Thoracic aorta (tissue), 2 donors: Measurements from ENCODE around the gene SATB2. TPM values are rescaled to one million over a fixed set of nuclear protein-coding genes. Genes with fewer than 3 reads are reported as not detected.

Source experiments
- ATAC-seq: fragments of 150-250 bp; one replicate; pipeline ENCODE4 v1.8.0; 2017; ENCODE audit warnings: low read depth; ENCODE audit not compliant: insufficient number of reproducible peaks, low FRiP score
- DNase-seq: peaks from one replicate; pipeline ENCODE4 v3.0.0-alpha.2; 2020; ENCODE audit warnings: low spot score
- H3K27ac ChIP-seq, 2 donors: fragments of 200-600 bp; sonication (generic); 1 replicate in 1 of 2; 2 replicates in 1 of 2; pipeline ENCODE4 v1.5.1; 2016; ENCODE audit warnings: mild to moderate bottlenecking in 2 of 2, moderate library complexity in 2 of 2
- H3K27me3 ChIP-seq: fragments of 200-600 bp; sonication (generic); replicated peaks from 2 replicates; pipeline ENCODE4 v1.6.0; 2016; ENCODE audit warnings: mild to moderate bottlenecking; ENCODE audit not compliant: insufficient read depth
- H3K36me3 ChIP-seq: fragments of 200-600 bp; sonication (generic); one replicate; pipeline ENCODE4 v1.5.1; 2016
- H3K4me1 ChIP-seq, 2 donors: fragments of 200-600 bp; sonication (generic); 1 replicate in 1 of 2; 2 replicates in 1 of 2; pipeline versions ENCODE4 v1.5.1 to v1.6.0; 2016; ENCODE audit warnings: low read depth in 2 of 2, mild to moderate bottlenecking in 1 of 2; ENCODE audit not compliant: control insufficient read depth in 1 of 2
- H3K4me3 ChIP-seq: fragments of 200-600 bp; sonication (generic); 2 replicates; pipeline ENCODE4 v1.5.1; 2016; ENCODE audit warnings: mild to moderate bottlenecking
- H3K9me3 ChIP-seq: fragments of 200-600 bp; sonication (generic); 2 replicates; pipeline ENCODE4 v1.5.1; 2016
- total RNA-seq, 2 donors: library from RNA; depleted of rRNA; stranded (reverse); fragments of >200 nt; gene quantifications; one replicate each; pipeline versions ENCODE4 v1.1.0 to v1.2.3, GENCODE V29; 2016
- TF ChIP-seq, protein P1 (sequence below): fragments of 200-600 bp; sonication (generic); IDR thresholded peaks from one replicate; pipeline ENCODE4 v1.5.1; 2019; ENCODE audit warnings: antibody characterized with exemption

SATB2 gene
- total RNA-seq, 2 donors from 2014 or later: 4.5 to 5.5 TPM

DNA sequence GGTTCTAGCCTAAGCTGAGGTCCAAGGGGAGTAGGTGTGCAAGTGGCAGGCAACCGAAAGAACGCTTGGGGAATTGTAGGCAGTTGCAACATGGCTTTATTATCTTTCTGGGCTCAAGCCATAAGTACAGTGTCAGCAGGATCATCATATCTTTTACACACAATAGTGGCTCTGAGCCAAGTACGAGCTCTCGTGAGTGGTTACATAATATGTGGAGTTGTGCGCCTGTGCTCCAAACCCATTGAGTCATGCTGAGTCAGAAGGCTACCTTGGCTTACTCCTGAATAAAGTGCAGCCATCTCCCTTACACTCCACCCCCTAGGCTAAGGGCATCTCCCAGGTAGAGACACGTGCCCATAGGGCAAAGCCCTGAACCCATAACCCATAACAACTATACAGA lies 233.9 kb downstream of the SATB2 start:
- TF ChIP-seq, protein P1, sequence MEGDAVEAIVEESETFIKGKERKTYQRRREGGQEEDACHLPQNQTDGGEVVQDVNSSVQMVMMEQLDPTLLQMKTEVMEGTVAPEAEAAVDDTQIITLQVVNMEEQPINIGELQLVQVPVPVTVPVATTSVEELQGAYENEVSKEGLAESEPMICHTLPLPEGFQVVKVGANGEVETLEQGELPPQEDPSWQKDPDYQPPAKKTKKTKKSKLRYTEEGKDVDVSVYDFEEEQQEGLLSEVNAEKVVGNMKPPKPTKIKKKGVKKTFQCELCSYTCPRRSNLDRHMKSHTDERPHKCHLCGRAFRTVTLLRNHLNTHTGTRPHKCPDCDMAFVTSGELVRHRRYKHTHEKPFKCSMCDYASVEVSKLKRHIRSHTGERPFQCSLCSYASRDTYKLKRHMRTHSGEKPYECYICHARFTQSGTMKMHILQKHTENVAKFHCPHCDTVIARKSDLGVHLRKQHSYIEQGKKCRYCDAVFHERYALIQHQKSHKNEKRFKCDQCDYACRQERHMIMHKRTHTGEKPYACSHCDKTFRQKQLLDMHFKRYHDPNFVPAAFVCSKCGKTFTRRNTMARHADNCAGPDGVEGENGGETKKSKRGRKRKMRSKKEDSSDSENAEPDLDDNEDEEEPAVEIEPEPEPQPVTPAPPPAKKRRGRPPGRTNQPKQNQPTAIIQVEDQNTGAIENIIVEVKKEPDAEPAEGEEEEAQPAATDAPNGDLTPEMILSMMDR: no peak

GRCh38 chr2:199220920-199221319 lies 236.8 kb downstream of the SATB2 start:
- ATAC-seq (no peak), DNase-seq (no peak)
- TF ChIP-seq, protein P1: no peak
- H3K36me3 ChIP-seq: no peaks in the 10 kb centered on the region
- H3K4me3 ChIP-seq: no peak overlapping the region
- H3K27me3 ChIP-seq: no peaks in the 10 kb centered on the region
- no peaks in the 10 kb centered on the region for H3K9me3 ChIP-seq
- H3K27ac ChIP-seq: no peak overlapping the region
- H3K4me1 ChIP-seq: peaks cover 0 to 6% of the 10 kb centered on the region in 2 donors

More for the DNA sequence above, 233.9 kb downstream of the SATB2 start:
- Histone ChIP-seq H3K4me3 (no peak overlapping the region), H3K36me3 (no peaks in the 10 kb centered on the region), H3K27ac (no peak overlapping the region), H3K27me3 (no peaks in the 10 kb centered on the region), H3K9me3 (no peaks in the 10 kb centered on the region), H3K4me1 (peaks cover 0 to 6% of the 10 kb centered on the region in 2 donors)
- DNase-seq: no peak
- ATAC-seq: no peak

- no peak overlapping the region for H3K4me3 ChIP-seq
- no peaks in the 10 kb centered on the region for H3K27me3 ChIP-seq
- H3K36me3 ChIP-seq: no peaks in the 10 kb centered on the region
- H3K27ac ChIP-seq: no peak overlapping the region
- no peaks in the 10 kb centered on the region for H3K9me3 ChIP-seq
- DNase-seq: no peak
- H3K4me1 ChIP-seq: peaks cover 0 to 6% of the 10 kb centered on the region in 2 donors
- TF ChIP-seq, protein P1: no peak
- no peak for ATAC-seq
These were observed 238.2 kb downstream of the SATB2 start for GRCh38 chr2:199219551-199219950.
